HTR-8/SVneo (cell line): ENCODE measurements around the gene VNN1.
A peak's percentile ranks its signal among the peaks of the same experiment; 100 is the strongest.
"Not testable (repeated sequence)": the region's sequence is repeated elsewhere in the genome, so short reads cannot be mapped to it uniquely, and the experiment has no call there.

Experiments used
- DNase-seq: peaks from one replicate; pipeline ENCODE4 v3.0.0; 2011; ENCODE audit warnings: low spot score, mixed read lengths; ENCODE audit not compliant: insufficient read length
- FAIRE-seq: peaks from 2 replicates; lab custom pipeline; 2011; peaks lifted over from hg19 to GRCh38; lab: Jason Lieb, UNC

The VNN1 gene

DNA sequence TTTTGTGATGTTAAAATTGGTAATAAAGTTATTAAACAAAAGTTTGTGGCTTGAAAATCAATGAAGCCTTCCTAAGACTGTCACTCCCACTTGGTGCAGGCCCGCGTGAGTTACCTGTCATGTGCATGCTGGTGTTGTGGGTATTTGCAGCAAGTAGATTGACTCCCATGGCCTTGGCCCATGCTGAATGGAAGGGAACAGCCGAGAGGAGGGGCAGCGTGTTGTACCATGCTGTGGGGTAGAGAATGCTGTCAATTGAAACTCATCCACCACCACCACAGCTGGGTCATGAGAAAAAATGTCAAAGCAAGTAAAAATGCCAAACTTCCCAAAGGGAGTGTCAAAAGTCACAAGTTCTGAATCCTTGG is 12.7 kb upstream of the VNN1 start:
- FAIRE-seq (no peak), DNase-seq (no peak)

DNA sequence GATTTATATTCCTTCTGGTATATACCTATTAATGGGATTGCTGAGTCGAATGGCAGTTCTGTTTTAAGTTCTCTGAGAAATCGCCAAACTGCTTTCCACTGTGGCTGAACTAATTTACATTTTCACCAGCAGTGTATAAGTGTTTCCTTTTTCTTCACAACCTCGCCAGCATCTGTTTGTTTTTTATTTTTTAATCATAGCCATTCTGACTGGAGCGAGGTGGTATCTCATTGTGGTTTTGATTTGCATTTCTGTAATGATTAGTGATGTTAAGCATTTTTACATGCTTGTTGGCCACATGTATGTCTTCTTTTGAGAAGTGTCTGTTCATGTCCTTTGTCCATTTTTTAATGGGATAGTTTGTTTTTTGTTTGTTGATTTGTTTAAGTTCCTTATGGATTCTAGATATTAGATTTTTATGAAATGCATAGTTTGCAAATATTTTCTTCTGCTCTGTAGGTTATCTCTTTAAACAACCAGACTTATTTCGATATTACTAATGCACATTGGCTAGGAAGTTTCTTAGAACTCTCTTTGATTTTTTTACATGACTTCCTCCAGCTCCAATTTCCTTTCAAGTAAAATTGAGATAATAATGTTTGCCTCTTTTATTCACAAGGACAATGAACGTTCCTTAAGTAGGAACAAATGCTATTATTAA is 12.2 kb upstream of the VNN1 start:
- FAIRE-seq, result no peak
- DNase-seq, result no peak

DNA sequence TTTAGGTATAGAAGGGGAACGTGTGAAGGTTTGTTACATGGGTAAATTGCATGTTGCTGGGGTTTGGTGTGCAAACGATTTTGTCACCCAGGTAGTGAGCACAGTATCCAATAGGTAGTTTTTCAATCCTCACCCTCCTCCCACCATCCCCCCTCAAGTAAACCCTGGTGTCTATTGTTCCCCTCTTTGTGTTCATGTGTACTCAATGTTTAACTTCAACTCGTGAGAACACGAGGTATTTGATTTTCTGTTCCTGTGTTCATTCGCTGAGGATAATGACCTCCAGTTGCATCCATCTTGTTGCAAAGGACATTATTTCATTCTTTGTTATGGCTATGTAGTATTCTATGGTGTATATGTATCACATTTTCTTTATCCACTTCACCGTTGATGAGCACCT is 11.6 kb upstream of the VNN1 start:
- FAIRE-seq (no peak), DNase-seq (no peak)

DNA sequence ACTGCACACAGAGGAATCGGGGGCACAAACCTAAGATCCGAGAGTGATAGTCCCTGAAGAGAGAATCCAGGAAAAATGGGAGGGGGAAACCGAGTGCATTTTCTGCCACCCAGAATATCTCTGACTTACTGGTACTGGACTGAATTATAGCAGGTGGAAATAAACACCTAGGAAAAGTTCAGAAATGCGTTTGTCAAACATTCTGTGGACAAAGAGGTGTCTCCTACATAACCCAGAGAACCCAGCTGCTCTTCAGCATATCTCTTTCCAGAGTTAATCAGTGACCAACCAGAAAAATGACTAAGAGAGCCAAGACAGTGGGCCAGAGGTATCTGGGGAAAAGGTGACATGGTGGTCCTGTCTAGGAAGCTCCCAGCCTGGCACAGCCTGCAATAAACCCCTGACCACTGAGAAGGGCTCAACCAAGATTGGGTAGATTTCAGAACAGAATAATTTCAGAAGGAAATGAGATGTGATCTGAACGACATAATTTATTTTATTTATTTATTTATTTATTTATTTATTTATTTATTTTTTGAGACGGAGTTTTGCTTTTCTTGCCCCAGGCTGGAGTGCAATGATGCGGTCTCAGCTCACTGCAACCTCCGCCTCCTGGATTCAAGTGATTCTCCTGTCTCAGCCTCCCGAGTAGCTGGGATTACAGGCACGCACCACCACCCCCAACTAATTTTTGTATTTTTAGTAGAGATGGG is 6.0 kb upstream of the VNN1 start:
- DNase-seq (no peak), FAIRE-seq (no peak)

DNA sequence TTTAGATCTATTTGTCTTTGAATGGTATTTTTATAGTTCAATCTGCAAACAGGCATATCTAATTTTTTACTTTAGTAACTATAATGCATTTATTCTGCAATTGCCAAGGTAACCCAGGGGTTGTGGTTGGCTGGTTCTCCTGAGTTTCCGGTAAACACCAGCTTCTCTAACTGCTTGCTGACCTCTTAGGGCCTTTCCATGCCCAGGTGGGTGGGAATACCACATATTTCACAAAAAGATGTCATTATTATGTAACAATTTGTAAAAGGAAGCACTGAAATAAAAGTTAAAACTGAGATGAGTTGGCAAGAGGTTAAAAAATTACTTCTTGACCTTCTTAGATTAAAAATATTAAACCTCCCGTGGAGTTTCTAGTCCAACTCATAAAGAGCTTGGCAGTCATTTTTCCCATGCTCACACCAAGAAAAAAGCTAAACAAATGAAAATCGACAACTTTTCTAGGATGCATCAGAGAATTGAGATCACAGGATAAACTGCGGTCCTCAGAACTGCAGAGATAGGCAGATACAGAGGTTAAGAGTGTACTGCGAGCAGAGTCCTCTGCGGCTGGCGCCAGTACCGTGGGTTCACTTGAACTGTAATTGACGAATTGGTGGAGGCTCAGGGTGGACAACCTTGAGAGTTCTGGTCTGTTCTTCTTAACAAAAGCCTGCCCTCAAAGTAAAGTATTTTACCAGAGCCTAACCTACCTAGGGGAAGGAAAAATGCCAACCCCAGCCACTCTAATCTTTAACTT is 2.2 kb upstream of the VNN1 start:
- no peak for FAIRE-seq
- no peak for DNase-seq

DNA sequence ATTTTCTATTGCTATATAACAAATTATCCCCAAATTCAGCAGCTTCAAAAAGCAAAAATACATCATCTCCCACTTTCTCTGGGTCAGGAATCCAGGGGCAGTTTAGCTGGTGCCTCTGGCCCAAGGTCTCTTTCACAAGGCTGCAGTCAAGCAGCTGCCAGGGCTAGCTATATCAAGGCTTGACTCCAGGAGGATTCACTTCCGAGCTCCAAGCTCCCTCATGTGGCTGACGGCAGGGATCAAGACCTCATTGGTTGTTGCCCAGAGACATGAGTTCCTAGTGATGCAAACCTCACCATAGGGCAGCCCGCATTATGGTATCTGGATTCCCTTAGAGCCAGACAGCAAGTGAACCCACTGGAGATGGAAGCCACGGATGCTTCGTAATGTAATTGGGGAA is 1.3 kb upstream of the VNN1 start:
- DNase-seq (peak; percentile 67), FAIRE-seq (peak; percentile 28)

DNA sequence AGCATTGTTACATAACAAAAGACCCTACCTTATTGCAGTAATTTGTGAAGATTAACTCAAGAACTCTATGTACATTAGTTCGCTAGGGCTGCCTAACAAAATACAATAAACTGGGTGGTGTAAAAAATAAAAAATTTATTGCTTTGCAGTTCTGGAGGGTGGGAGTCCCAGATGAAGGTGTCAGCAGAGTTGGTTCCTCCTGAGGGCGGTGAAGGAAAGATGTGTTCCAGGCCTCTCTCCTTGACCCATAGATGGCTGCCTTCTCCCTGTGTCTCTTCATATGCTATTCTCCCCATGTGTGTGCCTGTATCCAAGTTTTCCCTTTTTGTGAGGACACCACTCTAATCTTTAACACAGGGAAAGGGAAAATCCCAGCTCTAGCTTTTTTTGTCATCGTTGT is 305 bp upstream of the VNN1 start:
- DNase-seq (no peak), FAIRE-seq (no peak)

DNA sequence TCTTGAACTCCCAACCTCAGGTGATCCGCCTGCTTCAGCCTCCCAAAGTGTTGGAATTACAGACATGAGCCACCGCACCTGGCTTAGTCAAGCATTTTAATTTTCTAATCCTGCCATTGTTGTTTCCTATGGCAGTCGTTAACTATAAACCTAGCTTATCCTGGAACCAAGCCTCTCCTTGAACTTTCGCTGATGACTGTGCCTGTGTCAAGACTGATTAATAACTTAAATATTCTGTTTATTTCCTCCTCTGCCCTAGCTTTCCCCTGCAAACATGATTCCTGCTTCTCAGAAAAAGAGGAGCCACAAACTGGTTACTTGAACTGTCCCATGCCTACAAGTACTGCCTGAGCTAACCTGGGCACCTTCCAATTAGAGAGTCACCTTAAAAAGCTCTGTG is 1.5 kb downstream of the VNN1 start:
- DNase-seq (peak; percentile 38), FAIRE-seq (no peak)

DNA sequence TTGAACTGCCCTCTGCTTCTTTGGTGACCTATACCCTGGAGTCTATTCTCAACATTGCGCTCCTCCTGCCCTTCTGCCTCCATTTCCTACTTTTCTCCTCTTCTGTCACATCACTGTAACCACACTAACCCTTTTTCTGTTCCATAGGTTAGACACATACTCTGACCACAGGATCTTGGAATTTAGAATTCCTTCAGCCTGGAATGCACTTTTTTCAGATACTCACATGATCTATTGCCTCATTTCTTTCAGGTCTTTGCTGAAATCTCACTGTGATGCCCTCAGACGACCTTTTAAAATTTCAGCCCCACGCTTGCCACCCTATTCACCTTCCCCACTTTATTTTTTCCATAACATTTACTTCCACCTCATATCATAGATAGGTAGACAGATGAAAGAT is 5.1 kb downstream of the VNN1 start:
- no peak for FAIRE-seq

DNA sequence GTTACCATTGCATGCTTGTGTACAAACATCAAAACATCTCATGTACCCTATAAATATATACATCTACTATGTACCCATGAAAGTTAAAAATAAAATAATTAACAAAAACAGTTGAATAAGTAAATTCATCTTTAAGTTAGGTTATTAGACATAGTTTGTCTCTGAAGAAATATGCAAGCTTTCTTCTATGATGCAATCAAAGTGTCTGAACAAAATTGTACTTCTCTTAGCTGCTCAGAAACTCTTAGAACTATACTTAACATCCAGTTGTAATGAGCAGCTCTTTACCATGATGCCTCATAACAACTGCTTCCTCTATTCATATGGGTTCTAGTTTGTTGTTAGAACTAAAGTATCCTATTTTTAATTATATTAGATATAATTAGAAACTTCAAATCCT is 5.9 kb downstream of the VNN1 start:
- no peak for FAIRE-seq
- no peak for DNase-seq

More for the DNA sequence above, 5.1 kb downstream of the VNN1 start:
- DNase-seq, result no peak

DNA sequence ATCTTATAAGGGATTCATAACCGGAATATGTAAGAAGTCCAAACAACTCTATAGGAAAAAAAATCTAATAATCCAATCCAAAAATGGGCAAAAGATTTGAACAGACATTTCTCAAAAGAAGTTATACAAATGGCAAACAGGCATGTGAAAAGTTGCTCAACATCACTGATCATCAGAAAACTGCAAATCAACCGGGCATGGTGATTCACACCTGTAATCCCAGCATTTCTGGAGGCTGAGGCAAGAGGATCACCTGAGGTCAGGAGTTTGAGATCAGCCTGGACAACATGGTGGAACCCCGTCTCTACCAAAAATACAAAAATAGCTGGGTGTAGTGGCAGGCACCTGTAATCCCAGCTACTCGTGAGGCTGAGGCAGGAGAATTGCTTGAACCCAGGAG is 7.1 kb downstream of the VNN1 start:
- FAIRE-seq, result not testable (repeated sequence)

DNA sequence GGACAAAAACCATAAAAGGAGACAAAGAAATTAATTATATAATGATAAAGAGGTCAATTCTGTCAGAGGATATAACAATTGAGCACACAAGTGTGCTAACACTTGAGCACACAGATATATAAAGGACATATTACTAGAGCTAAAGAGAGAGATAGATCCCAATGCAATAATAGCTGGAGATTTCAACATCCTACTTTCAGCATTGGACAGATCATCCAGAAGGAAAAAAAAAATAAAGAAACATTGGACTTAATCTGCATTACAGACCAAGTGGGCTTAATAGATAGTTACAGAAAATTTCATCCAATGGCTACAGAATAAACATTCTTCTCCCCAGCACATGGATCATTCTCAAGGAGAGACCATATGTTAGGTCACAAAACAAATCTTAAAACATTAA is 9.9 kb downstream of the VNN1 start:
- DNase-seq (no peak), FAIRE-seq (no peak)

More for the DNA sequence above, 7.1 kb downstream of the VNN1 start:
- DNase-seq, result not testable (repeated sequence)

DNA sequence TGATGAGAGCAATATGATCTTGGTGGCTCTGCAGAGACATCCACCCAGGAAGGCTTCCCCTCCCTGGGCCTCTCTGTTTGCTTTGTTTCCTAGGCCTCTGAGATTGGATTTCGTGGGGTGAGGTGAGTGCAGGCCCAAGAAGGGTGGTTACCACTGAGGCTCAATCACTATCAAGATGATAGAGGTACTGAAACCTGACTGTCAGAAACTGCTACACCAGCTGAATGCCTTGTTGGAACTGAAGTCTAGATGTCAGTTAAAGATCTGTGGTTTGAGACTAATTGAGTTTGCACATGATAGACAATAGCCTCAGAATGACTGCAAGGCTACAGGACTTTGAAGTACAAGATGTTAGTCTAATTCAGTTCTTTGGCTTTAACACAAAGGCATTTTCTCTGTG is 15.2 kb downstream of the VNN1 start:
- FAIRE-seq (no peak), DNase-seq (no peak)

DNA sequence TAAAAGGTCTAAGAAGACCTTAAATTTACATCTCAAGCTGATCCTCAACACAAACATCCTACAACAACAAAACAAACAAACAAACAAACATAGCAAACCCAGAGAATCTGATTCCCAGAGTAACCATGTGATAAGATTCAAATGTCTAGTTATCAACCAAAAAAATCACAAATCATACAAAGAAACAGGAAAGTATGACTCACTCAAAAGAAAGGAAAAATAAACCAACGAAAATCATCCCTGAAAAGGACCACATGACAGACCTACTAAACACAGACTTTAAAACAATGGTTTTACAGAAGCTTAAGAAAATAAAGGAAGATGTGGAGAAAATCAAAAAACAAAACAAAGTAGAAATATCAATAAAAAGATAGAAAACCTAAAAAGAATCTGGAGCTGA is 18.1 kb downstream of the VNN1 start:
- no peak for FAIRE-seq
- no peak for DNase-seq

DNA sequence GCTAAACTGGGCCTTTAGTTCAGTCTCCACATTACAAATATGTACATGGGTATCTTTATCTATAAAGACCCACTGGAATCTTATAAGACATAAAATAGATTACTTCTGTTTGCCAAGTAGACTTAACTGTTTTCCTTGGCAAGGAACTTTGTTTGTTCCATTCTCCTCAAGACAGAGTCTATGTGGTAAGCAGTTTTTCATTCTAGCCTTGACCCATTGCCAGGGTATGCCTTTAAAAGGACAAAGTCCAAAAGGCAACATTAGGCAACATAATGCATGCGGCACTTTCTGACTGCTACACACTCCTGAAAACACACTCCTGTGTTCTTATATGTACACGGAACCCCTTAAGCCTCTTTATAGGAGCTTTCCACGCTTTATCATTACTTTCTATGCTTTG is 20.4 kb downstream of the VNN1 start:
- DNase-seq (no peak), FAIRE-seq (no peak)

DNA sequence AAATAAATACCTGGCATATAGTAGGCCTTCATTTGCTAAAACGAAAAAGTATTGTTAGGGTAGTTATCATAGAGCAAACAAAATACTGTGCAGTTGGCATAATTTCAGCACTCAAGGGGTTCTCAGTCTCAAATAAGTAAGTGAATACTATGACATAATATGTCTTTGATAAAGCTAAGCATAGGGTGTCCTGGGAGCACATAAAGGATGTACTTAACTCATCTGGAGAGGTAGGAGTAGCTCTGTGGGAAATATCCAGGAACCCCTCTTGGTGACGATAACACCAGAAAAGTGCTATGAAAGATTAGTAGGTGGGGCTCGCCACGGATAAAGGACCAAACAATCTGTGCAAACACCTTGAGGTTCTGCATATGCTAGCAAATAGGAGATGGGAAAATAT is 23.2 kb downstream of the VNN1 start:
- no peak for DNase-seq

DNA sequence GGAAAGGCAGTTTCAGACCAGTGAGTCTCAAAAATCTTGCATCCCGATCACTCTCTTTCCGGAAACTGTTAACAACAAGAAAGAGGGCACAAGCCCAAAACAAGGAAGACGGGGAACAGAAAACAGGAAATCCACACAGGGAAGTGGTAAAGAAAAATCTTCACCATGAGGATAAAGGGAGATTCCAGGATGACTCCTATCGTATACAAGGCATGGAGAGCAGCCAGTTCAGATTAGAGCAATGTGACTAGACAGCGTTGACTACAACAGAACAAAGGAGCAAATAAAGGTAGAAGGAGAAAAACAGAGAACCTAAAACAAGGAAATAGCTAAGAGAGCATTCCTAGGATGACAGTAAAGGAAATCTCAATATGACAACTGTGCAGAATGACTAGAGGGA is 26.5 kb downstream of the VNN1 start:
- peak; percentile 25 for DNase-seq
- FAIRE-seq, result peak; percentile 20

More for the DNA sequence above, 23.2 kb downstream of the VNN1 start:
- no peak for FAIRE-seq

DNA sequence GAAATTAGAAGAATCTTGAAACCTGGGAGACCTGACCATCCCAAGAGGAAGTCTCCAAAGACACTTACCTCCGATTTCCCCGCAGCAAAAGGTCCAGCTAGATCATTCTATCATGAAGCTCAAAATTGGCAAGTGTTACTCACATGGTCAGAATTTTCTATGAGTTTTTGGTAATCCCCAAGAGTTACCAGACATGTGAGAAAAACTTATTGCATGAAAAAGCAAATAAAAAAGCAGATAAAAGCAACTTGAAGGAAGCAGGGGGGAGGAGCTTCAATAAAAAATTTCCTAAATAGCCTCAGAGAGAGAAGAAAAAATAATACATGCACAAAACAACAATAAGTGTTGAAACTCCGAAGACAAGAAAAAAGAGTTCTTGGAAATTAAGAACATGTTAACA is 27.3 kb downstream of the VNN1 start:
- no peak for FAIRE-seq

DNA sequence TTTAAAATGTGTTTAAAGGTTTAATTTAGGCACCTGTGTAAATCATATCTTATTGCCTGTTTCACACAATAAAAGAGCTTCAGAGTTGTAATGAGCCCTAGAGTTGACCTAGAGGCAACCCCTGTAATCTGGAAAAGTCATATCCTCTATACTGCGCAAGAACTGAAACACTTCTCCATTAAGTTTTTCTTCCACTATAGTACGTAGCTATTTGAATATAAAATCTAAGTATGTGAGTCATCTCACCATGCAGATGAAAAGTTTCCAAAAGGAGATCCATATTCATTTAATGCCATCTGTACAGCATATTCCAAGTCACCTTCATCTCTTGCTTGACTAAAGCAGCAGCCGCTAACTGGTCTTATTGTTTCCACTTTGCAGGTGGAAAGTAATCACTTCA is 28.8 kb downstream of the VNN1 start:
- FAIRE-seq (no peak), DNase-seq (no peak)

More for the DNA sequence above, 27.3 kb downstream of the VNN1 start:
- DNase-seq, result no peak

DNA sequence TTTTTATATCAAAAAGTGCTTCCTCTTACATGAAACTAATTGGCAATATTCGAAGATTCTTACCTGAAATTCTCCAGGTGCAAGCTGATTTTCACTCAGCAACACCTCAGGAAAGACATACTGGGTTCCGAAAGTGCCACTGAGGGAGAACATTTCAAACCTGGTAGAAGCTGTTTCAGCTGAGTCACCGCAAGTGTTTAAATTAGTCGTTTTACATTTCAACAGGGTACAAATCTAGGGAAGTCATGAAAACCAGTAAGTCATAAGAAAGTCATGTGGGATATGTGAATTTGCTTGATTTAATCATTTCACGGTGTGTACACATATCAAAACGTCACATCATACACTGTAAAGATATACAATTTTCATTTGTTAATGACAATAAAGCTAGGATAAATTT is 29.6 kb downstream of the VNN1 start:
- no peak for FAIRE-seq

DNA sequence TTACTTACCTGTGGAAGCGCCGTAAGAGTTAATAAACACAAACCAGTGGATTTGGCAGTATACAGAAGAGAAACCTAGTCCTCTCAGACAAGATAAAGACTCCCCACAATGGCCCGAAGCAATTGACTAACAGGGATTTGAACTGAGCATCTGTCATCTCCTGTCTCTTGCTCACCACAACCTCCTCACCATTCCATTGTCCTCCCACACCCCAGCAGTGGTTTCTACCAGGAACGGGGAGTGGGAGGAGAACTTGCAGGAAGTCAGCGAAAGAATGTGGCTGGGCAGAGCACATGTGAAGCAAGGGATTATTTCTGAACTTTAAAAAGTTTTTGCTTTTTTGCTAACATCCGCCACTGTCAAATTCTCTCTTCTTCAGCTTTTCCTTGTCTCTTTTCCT is 30.3 kb downstream of the VNN1 start:
- DNase-seq (peak; percentile 61), FAIRE-seq (peak; percentile 80)

More for the DNA sequence above, 29.6 kb downstream of the VNN1 start:
- no peak for DNase-seq
